Measurements from ENCODE around the gene TBC1D14. TPM values are rescaled to one million over a fixed set of nuclear protein-coding genes. Genes with fewer than 3 reads are reported as not detected.
A peak's percentile ranks its signal among the peaks of the same experiment; 100 is the strongest.
"Not testable (repeated sequence)": the region's sequence is repeated elsewhere in the genome, so short reads cannot be mapped to it uniquely, and the experiment has no call there.

TBC1D14 gene
- total RNA-seq, 2 donors from 2014 or later: 44.1 to 63.8 TPM

DNA sequence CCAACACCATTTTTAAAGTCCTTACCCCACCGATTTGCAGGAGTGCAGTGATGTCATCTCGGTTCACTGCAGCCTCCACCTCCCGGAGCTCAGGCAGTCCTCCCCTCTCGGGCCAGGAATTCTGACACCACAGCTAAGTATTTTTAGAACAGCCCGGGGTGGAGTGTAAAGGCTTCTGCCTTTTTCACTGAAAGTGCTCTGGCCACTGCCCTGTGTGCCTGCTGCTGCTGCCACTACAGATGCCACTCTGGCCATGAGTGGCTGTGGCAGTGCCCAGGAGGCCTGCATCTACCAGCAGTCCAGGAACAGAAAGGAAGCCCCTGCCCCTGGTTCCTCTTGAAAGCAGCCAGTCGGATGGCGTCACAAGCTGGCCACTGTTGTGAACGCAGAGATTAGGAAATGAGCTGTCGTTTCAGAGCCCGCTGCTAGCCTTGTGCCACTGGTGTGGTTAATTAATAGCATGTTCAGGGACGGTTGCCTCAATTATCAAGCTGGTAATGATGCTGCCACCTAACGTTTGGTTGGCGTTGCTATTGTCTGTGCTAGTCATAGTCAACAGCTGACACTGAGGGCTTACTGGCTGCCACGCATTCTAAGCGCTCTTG lies 23.6 kb upstream of the TBC1D14 start:
- Mint-ChIP-seq H3K27me3 (no peaks in the 10 kb centered on the region), H3K4me1 (no peaks in the 10 kb centered on the region), H3K9me3 (no peaks in the 10 kb centered on the region), H3K27ac (peak overlapping the region; percentile 61), H3K4me3 (no peak overlapping the region), H3K36me3 (ENCODE audit: low read depth) (peaks cover 25% of the 10 kb centered on the region)
- peak; percentile 42 for ATAC-seq (replicated peaks)

GRCh38 chr4:6886886-6887285 lies 22.7 kb upstream of the TBC1D14 start:
- ATAC-seq (replicated peaks): no peak
- H3K36me3 Mint-ChIP-seq (ENCODE audit: low read depth): peaks cover 17% of the 10 kb centered on the region
- H3K27ac Mint-ChIP-seq: no peak overlapping the region
- H3K27me3 Mint-ChIP-seq: no peaks in the 10 kb centered on the region
- peaks cover 2% of the 10 kb centered on the region for H3K4me1 Mint-ChIP-seq
- no peak overlapping the region for H3K4me3 Mint-ChIP-seq
- H3K9me3 Mint-ChIP-seq: no peaks in the 10 kb centered on the region

- H3K4me1 Mint-ChIP-seq: peaks cover 5% of the 10 kb centered on the region
- H3K9me3 Mint-ChIP-seq: no peaks in the 10 kb centered on the region
- peaks cover 8% of the 10 kb centered on the region for H3K36me3 Mint-ChIP-seq (ENCODE audit: low read depth)
- no peaks in the 10 kb centered on the region for H3K27me3 Mint-ChIP-seq
- no peak overlapping the region for H3K4me3 Mint-ChIP-seq
- no peak overlapping the region for H3K27ac Mint-ChIP-seq
- no peak for ATAC-seq (replicated peaks)
These were observed 21.8 kb upstream of the TBC1D14 start for GRCh38 chr4:6887591-6888371.

DNA sequence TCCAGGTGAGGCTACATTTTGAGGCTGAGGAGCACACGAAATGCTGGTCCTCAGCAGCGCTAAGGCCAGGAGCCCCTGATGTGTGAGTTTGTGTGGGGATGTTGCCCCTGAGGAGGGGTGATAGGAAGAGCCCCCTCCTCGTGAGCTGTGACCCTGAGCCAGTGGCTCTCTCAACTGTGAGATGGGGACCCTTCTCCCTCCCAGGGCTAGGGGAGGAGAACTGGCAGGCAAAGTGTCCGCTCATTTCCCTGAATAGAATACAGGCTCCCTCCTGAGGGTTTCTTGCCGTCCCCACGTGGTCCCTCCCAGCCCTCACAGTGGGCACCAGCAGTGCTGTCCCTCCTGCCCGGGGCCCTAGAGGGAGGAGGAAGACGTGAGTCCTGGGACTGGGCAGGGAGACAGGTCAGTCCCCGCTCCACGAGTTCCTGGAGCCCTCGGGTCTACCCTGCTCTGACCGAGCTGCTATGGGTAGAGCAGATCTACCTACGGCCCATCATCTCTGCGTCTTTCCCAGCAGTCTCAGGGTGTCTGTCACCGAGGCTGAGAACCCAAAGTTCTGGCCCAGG lies 21.0 kb upstream of the TBC1D14 start:
- H3K4me3 Mint-ChIP-seq: no peak overlapping the region
- H3K27ac Mint-ChIP-seq: no peak overlapping the region
- H3K9me3 Mint-ChIP-seq: no peaks in the 10 kb centered on the region
- no peaks in the 10 kb centered on the region for H3K27me3 Mint-ChIP-seq
- H3K36me3 Mint-ChIP-seq (ENCODE audit: low read depth): peaks cover under 1% of the 10 kb centered on the region
- no peak for ATAC-seq (replicated peaks)
- H3K4me1 Mint-ChIP-seq: peaks cover 8% of the 10 kb centered on the region

GRCh38 chr4:6889101-6889735 lies 20.4 kb upstream of the TBC1D14 start:
- no peak for ATAC-seq (replicated peaks)
- no peaks in the 10 kb centered on the region for H3K36me3 Mint-ChIP-seq (ENCODE audit: low read depth)
- H3K27ac Mint-ChIP-seq: no peak overlapping the region
- H3K4me1 Mint-ChIP-seq: peaks cover 11% of the 10 kb centered on the region
- no peaks in the 10 kb centered on the region for H3K9me3 Mint-ChIP-seq
- H3K27me3 Mint-ChIP-seq: no peaks in the 10 kb centered on the region
- H3K4me3 Mint-ChIP-seq: no peak overlapping the region

GRCh38 chr4:6889736-6890324 lies 19.8 kb upstream of the TBC1D14 start:
- Mint-ChIP-seq H3K27me3 (no peaks in the 10 kb centered on the region), H3K4me3 (no peak overlapping the region), H3K9me3 (no peaks in the 10 kb centered on the region), H3K36me3 (ENCODE audit: low read depth) (no peaks in the 10 kb centered on the region), H3K4me1 (peaks cover 11% of the 10 kb centered on the region), H3K27ac (no peak overlapping the region)
- ATAC-seq (replicated peaks): no peak

DNA sequence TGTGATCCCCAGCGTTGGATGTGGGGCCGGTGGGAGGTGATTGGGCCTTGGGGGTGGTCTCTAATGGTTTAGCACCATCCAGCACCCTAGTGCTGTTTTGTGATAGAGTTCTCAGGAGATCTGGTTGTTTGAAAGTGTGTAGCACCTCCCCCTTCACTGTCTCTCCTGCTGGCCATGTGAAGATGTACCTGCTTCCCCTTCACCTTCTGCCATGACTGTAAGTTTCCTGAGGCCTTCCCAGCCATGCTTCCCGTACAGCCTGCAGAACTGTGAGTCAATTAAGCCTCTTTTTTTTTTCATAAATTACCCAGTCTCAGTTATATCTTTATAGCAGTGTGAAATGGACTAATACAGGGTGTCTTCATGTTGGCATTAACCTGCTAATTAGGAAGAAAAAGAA lies 19.3 kb upstream of the TBC1D14 start:
- Mint-ChIP-seq H3K27ac (no peak overlapping the region), H3K4me1 (peaks cover 11% of the 10 kb centered on the region), H3K9me3 (no peaks in the 10 kb centered on the region), H3K4me3 (no peak overlapping the region), H3K27me3 (no peaks in the 10 kb centered on the region), H3K36me3 (ENCODE audit: low read depth) (no peaks in the 10 kb centered on the region)
- ATAC-seq (replicated peaks): no peak

GRCh38 chr4:6890971-6891370 lies 18.7 kb upstream of the TBC1D14 start:
- not testable (repeated sequence) for H3K9me3 Mint-ChIP-seq; ATAC-seq (replicated peaks); H3K4me3 Mint-ChIP-seq; H3K27ac Mint-ChIP-seq; H3K27me3 Mint-ChIP-seq; H3K36me3 Mint-ChIP-seq (ENCODE audit: low read depth)
- H3K4me1 Mint-ChIP-seq: peaks cover 11% of the 10 kb centered on the region

DNA sequence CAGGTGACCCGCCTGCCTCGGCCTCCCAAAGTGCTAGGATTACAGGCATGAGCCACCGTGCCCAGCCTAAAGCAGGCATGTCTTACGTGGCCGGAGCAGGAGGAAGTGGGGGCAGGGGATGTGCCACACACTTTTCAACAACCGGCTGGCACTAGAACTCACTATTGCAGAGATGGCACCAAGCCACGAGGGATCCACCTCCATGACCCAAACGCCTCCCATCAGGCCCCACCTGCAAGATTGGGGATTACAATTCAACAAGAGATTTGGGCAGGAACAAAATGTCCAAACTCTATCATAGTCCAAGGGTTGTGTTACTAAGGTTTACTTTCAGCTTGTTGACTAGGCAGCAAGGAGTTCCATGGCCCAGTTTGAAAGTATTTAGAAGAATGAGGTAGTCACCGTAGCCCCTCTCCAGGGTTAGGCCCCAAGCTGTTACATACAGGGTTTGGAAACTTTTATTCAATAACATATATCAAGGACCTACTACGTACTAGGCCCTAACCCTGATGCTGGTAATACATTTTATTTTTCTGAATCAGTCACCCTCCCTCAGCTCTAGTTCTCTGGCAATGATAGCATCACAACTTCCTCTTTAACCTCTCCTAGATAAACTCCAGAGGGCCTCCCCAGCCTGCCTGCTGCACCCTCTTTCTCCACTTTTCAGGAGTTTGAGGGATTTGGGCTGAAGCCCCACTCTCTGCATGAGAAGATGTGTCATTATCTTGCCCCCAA lies 18.0 kb upstream of the TBC1D14 start:
- Mint-ChIP-seq H3K4me3 (peak overlapping the region; percentile 69), H3K36me3 (ENCODE audit: low read depth) (no peaks in the 10 kb centered on the region), H3K27ac (peak overlapping the region; percentile 71), H3K4me1 (peaks cover 11% of the 10 kb centered on the region), H3K27me3 (no peaks in the 10 kb centered on the region), H3K9me3 (no peaks in the 10 kb centered on the region)
- ATAC-seq (replicated peaks): peak; percentile 60

GRCh38 chr4:6892190-6892908 lies 17.3 kb upstream of the TBC1D14 start:
- H3K4me1 Mint-ChIP-seq: peaks cover 11% of the 10 kb centered on the region
- ATAC-seq (replicated peaks): peak; percentile 79
- no peaks in the 10 kb centered on the region for H3K36me3 Mint-ChIP-seq (ENCODE audit: low read depth)
- H3K27ac Mint-ChIP-seq: peak overlapping the region; percentile 71
- peak overlapping the region; percentile 69 for H3K4me3 Mint-ChIP-seq
- H3K9me3 Mint-ChIP-seq: no peaks in the 10 kb centered on the region
- H3K27me3 Mint-ChIP-seq: no peaks in the 10 kb centered on the region

- H3K9me3 Mint-ChIP-seq: no peaks in the 10 kb centered on the region
- ATAC-seq (replicated peaks): no peak
- peak overlapping the region; percentile 69 for H3K4me3 Mint-ChIP-seq
- H3K27ac Mint-ChIP-seq: no peak overlapping the region
- H3K36me3 Mint-ChIP-seq (ENCODE audit: low read depth): no peaks in the 10 kb centered on the region
- no peaks in the 10 kb centered on the region for H3K27me3 Mint-ChIP-seq
- H3K4me1 Mint-ChIP-seq: peaks cover 11% of the 10 kb centered on the region
These were observed 16.8 kb upstream of the TBC1D14 start for GRCh38 chr4:6892909-6893202.

- Mint-ChIP-seq H3K27ac (peak overlapping the region; percentile 65), H3K27me3 (no peaks in the 10 kb centered on the region), H3K4me1 (peaks cover 11% of the 10 kb centered on the region), H3K36me3 (ENCODE audit: low read depth) (no peaks in the 10 kb centered on the region), H3K4me3 (peak overlapping the region; percentile 5), H3K9me3 (no peaks in the 10 kb centered on the region)
- no peak for ATAC-seq (replicated peaks)
These were observed 16.1 kb upstream of the TBC1D14 start for GRCh38 chr4:6893449-6894085.

DNA sequence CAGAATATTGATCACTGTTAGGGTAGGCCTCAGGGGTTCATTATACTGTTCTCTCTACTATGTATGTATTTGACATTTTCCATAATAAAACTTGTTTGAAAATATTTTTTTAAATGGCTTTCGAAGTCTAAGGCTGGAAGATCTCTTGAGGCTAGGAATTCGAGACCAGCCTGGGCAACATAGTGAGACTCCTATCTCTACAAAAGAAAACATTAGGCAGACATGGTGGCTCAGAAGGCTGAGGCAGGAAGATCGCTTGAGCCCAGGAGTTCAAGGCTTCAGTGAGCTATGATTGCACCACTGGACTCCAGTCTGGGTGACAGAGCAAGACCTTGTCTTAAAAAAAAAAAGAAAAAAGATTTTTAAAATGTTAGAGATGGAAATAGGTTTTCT lies 15.5 kb upstream of the TBC1D14 start:
- Mint-ChIP-seq H3K9me3 (no peaks in the 10 kb centered on the region), H3K4me3 (no peak overlapping the region), H3K27me3 (no peaks in the 10 kb centered on the region), H3K4me1 (peaks cover 16% of the 10 kb centered on the region), H3K27ac (peak overlapping the region; percentile 65), H3K36me3 (ENCODE audit: low read depth) (no peaks in the 10 kb centered on the region)
- ATAC-seq (replicated peaks): no peak

All from activated T-helper 17 cell treated with anti-CD3 and anti-CD28 coated beads, Interleukin-2, amount 50 U/mL, for 72 hours (primary cell).